Esophagus (tissue), 2 donors: Measurements from ENCODE around the gene ONECUT1. TPM values are rescaled to one million over a fixed set of nuclear protein-coding genes. Genes with fewer than 3 reads are reported as not detected.

ENCODE experiments used
- H3K27ac ChIP-seq, 2 donors: one replicate each; pipeline ENCODE4 v1.5.1; 2013; ENCODE audit warnings: low read depth in 2 of 2, mild to moderate bottlenecking in 2 of 2, inconsistent platforms in 1 of 2, low read length in 1 of 2, moderate library complexity in 1 of 2
- H3K27me3 ChIP-seq, 2 donors: one replicate each; pipeline ENCODE4 v1.6.1; 2013; ENCODE audit warnings: low read length in 2 of 2, control low read depth in 1 of 2, mild to moderate bottlenecking in 1 of 2; ENCODE audit not compliant: insufficient read depth in 2 of 2, control insufficient read depth in 1 of 2
- H3K36me3 ChIP-seq, 2 donors: one replicate each; pipeline ENCODE4 v1.6.1; 2013; ENCODE audit warnings: low read length in 1 of 2; ENCODE audit not compliant: control insufficient read depth in 2 of 2, insufficient read depth in 2 of 2
- H3K4me1 ChIP-seq, 2 donors: one replicate each; pipeline ENCODE4 v1.6.1; 2013; ENCODE audit warnings: low read length in 1 of 2; ENCODE audit not compliant: control insufficient read depth in 2 of 2, insufficient read depth in 2 of 2
- H3K4me3 ChIP-seq, 2 donors: one replicate each; pipeline ENCODE4 v1.5.1; 2013; ENCODE audit warnings: low read length in 2 of 2, mild to moderate bottlenecking in 2 of 2, low read depth in 1 of 2, moderate library complexity in 1 of 2
- H3K9me3 ChIP-seq, 2 donors: one replicate each; pipeline ENCODE4 v1.6.1; 2013; ENCODE audit warnings: mild to moderate bottlenecking in 2 of 2, low read depth in 1 of 2, low read length in 1 of 2, moderate library complexity in 1 of 2; ENCODE audit not compliant: control insufficient read depth in 2 of 2, insufficient read depth in 1 of 2
- WGBS, 2 donors: extraction: QIAGEN DNeasy Blood & Tissue Kit; methylation state at CpG; one replicate each; pipeline ENCODE4 v1.1.7; 2013; 5-methylcytosine and 5-hydroxymethylcytosine counted together
- polyA plus RNA-seq, 2 donors: library from polyadenylated mRNA; stranded (reverse); fragments of 200-250 nt; gene quantifications; one replicate each; pipeline ENCODE4 v1.2.3, GENCODE V29; 2013
- donor health status: healthy with polysubstance abuse.
- donor health status: Bipolar disorder and iron deficiency.

The ONECUT1 gene
- polyA plus RNA-seq, 2 donors, result not detected

GRCh38 chr15:52798529-52799101 is 8.5 kb upstream of the ONECUT1 start:
- Histone ChIP-seq H3K27me3 (peaks cover 10 to 49% of the 10 kb centered on the region in 2 donors), H3K4me1 (peaks cover 0 to 5% of the 10 kb centered on the region in 2 donors), H3K27ac (no peak overlapping the region), H3K36me3 (no peaks in the 10 kb centered on the region), H3K9me3 (peaks cover 0 to 11% of the 10 kb centered on the region in 2 donors), H3K4me3 (no peak overlapping the region)
- 20 to 23% methylated on average over 28 of the region's 28 CpGs for WGBS, 2 donors

GRCh38 chr15:52797625-52798501 is 7.7 kb upstream of the ONECUT1 start:
- H3K27ac ChIP-seq, result no peak overlapping the region
- peaks cover 0 to 12% of the 10 kb centered on the region in 2 donors for H3K9me3 ChIP-seq
- no peaks in the 10 kb centered on the region for H3K36me3 ChIP-seq
- H3K27me3 ChIP-seq, result peaks cover 10 to 47% of the 10 kb centered on the region in 2 donors
- H3K4me3 ChIP-seq, result no peak overlapping the region
- peaks cover 0 to 4% of the 10 kb centered on the region in 2 donors for H3K4me1 ChIP-seq
- WGBS, 2 donors, result 9 to 21% methylated on average over 45 of the region's 45 CpGs

GRCh38 chr15:52796753-52797520 is 6.8 kb upstream of the ONECUT1 start:
- no peak overlapping the region for H3K27ac ChIP-seq
- H3K36me3 ChIP-seq, result no peaks in the 10 kb centered on the region
- 8 to 13% methylated on average over 8 of the region's 8 CpGs for WGBS, 2 donors
- H3K4me1 ChIP-seq, result peaks cover 0 to 4% of the 10 kb centered on the region in 2 donors
- peaks cover 10 to 42% of the 10 kb centered on the region in 2 donors for H3K27me3 ChIP-seq
- H3K9me3 ChIP-seq, result peaks cover 0 to 13% of the 10 kb centered on the region in 2 donors
- no peak overlapping the region for H3K4me3 ChIP-seq

GRCh38 chr15:52796228-52796521 is 6.0 kb upstream of the ONECUT1 start:
- 12 to 34% methylated on average over 9 of the region's 9 CpGs for WGBS, 2 donors
- Histone ChIP-seq H3K9me3 (peaks cover 0 to 12% of the 10 kb centered on the region in 2 donors), H3K4me1 (peaks cover 0 to 4% of the 10 kb centered on the region in 2 donors), H3K4me3 (no peak overlapping the region), H3K36me3 (no peaks in the 10 kb centered on the region), H3K27ac (no peak overlapping the region), H3K27me3 (peaks cover 4 to 36% of the 10 kb centered on the region in 2 donors)

- no peak overlapping the region for H3K4me3 ChIP-seq
- H3K27me3 ChIP-seq, result peaks cover 4 to 35% of the 10 kb centered on the region in 2 donors
- WGBS, 2 donors, result 15 to 31% methylated on average over 31 of the region's 31 CpGs
Observed at GRCh38 chr15:52795464-52796227, 5.5 kb upstream of the ONECUT1 start.

GRCh38 chr15:52794665-52795463 is 4.7 kb upstream of the ONECUT1 start:
- Histone ChIP-seq H3K27ac (no peak overlapping the region), H3K4me1 (peaks cover 2 to 4% of the 10 kb centered on the region in 2 donors), H3K4me3 (no peak overlapping the region), H3K36me3 (no peaks in the 10 kb centered on the region), H3K27me3 (peaks cover 4 to 37% of the 10 kb centered on the region in 2 donors), H3K9me3 (peaks cover 0 to 7% of the 10 kb centered on the region in 2 donors)
- WGBS, 2 donors, result 13 to 26% methylated on average over 42 to 43 of the region's 43 CpGs

More at GRCh38 chr15:52795464-52796227, 5.5 kb upstream of the ONECUT1 start:
- Histone ChIP-seq H3K4me1 (peaks cover 0 to 4% of the 10 kb centered on the region in 2 donors), H3K9me3 (peaks cover 0 to 9% of the 10 kb centered on the region in 2 donors), H3K36me3 (no peaks in the 10 kb centered on the region), H3K27ac (no peak overlapping the region)

- H3K27ac ChIP-seq, result no peak overlapping the region
- no peak overlapping the region for H3K4me3 ChIP-seq
- H3K36me3 ChIP-seq, result no peaks in the 10 kb centered on the region
- peaks cover 21 to 40% of the 10 kb centered on the region in 2 donors for H3K27me3 ChIP-seq
- peaks cover 9 to 13% of the 10 kb centered on the region in 2 donors for H3K4me1 ChIP-seq
- peaks cover 0 to 10% of the 10 kb centered on the region in 2 donors for H3K9me3 ChIP-seq
- WGBS, 2 donors, result 51 to 56% methylated on average over 5 of the region's 5 CpGs
Observed at GRCh38 chr15:52791776-52792175, 1.6 kb upstream of the ONECUT1 start.

GRCh38 chr15:52790941-52791751 is 1.0 kb upstream of the ONECUT1 start:
- H3K4me3 ChIP-seq, result peak overlapping the region in 1 of 2 donors; percentile 16
- H3K36me3 ChIP-seq, result no peaks in the 10 kb centered on the region
- H3K27ac ChIP-seq, result no peak overlapping the region
- WGBS, 2 donors, result 21 to 25% methylated on average over 50 of the region's 50 CpGs
- H3K4me1 ChIP-seq, result peaks cover 9 to 13% of the 10 kb centered on the region in 2 donors
- peaks cover 0 to 10% of the 10 kb centered on the region in 2 donors for H3K9me3 ChIP-seq
- H3K27me3 ChIP-seq, result peaks cover 21 to 44% of the 10 kb centered on the region in 2 donors
